Measurements from ENCODE around the gene IFNG.

Gene IFNG

GRCh38 chr12:68115281-68115680 lies 44.3 kb downstream of the IFNG start:
- DNase-seq (ENCODE audit: low read depth in 2 of 2) = no peak

- DNase-seq (ENCODE audit: low read depth in 2 of 2) = no peak
These were observed 44.9 kb downstream of the IFNG start for GRCh38 chr12:68114606-68115005.

GRCh38 chr12:68113644-68114043 lies 45.9 kb downstream of the IFNG start:
- no peak for DNase-seq (ENCODE audit: low read depth in 2 of 2)

GRCh38 chr12:68111995-68112394 lies 47.5 kb downstream of the IFNG start:
- DNase-seq (ENCODE audit: low read depth in 2 of 2) = no peak

- no peak for DNase-seq (ENCODE audit: low read depth in 2 of 2)
These were observed 49.9 kb downstream of the IFNG start for GRCh38 chr12:68109444-68110217.

- no peak for DNase-seq (ENCODE audit: low read depth in 2 of 2)
These were observed 50.5 kb downstream of the IFNG start for GRCh38 chr12:68109001-68109400.

GRCh38 chr12:68106660-68107059 lies 52.9 kb downstream of the IFNG start:
- no peak for DNase-seq (ENCODE audit: low read depth in 2 of 2)

GRCh38 chr12:68106160-68106559 lies 53.4 kb downstream of the IFNG start:
- no peak for DNase-seq (ENCODE audit: low read depth in 2 of 2)
